Neutrophil (primary cell): Measurements from ENCODE around the gene RPL5.

Experiments used
- H3K27ac ChIP-seq: fragments of 200-600 bp; sonication (generic); 2 replicates; pipeline ENCODE4 v1.5.1; 2016; ENCODE audit warnings: mild to moderate bottlenecking, moderate library complexity
- H3K27me3 ChIP-seq: fragments of 200-600 bp; sonication (generic); 2 replicates; pipeline ENCODE4 v1.6.0; 2016; ENCODE audit warnings: mild to moderate bottlenecking
- H3K36me3 ChIP-seq: fragments of 200-600 bp; sonication (generic); 2 replicates; pipeline ENCODE4 v1.5.1; 2017
- H3K4me1 ChIP-seq, 2 experiments: fragments of 200-600 bp in 1 of 2; sonication (generic) in 1 of 2; 1 replicate in 1 of 2; 2 replicates in 1 of 2; pipeline versions ENCODE4 v1.5.1 to v1.6.1; 2013 to 2016; ENCODE audit warnings: low read depth in 1 of 2, low read length in 1 of 2, mild to moderate bottlenecking in 1 of 2, moderate library complexity in 1 of 2; ENCODE audit not compliant: control insufficient read depth in 1 of 2, insufficient read depth in 1 of 2
- H3K4me3 ChIP-seq, 2 experiments: fragments of 200-600 bp in 1 of 2; sonication (generic) in 1 of 2; 1 replicate in 1 of 2; 2 replicates in 1 of 2; pipeline ENCODE4 v1.5.1; 2013 to 2016; ENCODE audit warnings: low read depth in 1 of 2, low read length in 1 of 2, mild to moderate bottlenecking in 1 of 2, moderate library complexity in 1 of 2
- H3K9me3 ChIP-seq: fragments of 200-600 bp; sonication (generic); 2 replicates; pipeline ENCODE4 v1.5.1; 2016
- CTCF ChIP-seq: fragments of 200-600 bp; sonication (generic); IDR thresholded peaks from 2 replicates; pipeline ENCODE4 v1.5.1; 2016; ENCODE audit warnings: antibody characterized with exemption

RPL5 gene

GRCh38 chr1:92790081-92790480, 41.8 kb upstream of the RPL5 start:
- Histone ChIP-seq H3K27me3 (peaks cover 66% of the 10 kb centered on the region), H3K27ac (no peak overlapping the region), H3K4me3 (no peak overlapping the region), H3K9me3 (no peaks in the 10 kb centered on the region), H3K4me1 (peaks cover 14 to 15% of the 10 kb centered on the region in 2 experiments), H3K36me3 (no peaks in the 10 kb centered on the region)
- no peak for TF ChIP-seq CTCF

DNA sequence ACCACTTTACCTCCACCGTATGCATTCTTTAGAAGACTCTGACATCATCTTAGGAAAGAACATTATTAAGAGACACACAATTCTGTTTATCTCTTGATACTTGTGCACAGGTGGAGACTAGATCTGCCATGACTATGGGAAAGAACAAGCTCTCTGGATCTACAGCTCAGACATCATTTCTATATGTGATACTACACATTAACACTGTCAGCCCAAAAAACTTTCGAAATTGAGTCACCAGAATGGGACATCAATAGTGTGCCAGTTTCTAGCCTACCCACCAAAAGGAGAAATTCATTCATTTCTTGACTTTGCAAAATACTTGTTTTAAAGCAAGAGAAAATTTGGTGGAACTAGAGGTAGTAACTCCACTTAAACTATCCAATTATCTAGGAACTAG, 41.0 kb upstream of the RPL5 start:
- Histone ChIP-seq H3K4me1 (peaks cover 6 to 9% of the 10 kb centered on the region in 2 experiments), H3K27me3 (peaks cover 71% of the 10 kb centered on the region), H3K4me3 (no peak overlapping the region), H3K36me3 (no peaks in the 10 kb centered on the region), H3K27ac (no peak overlapping the region), H3K9me3 (no peaks in the 10 kb centered on the region)
- no peak for TF ChIP-seq CTCF

- Histone ChIP-seq H3K4me1 (peaks cover 0 to 2% of the 10 kb centered on the region in 2 experiments), H3K4me3 (no peak overlapping the region), H3K27me3 (peaks cover 69% of the 10 kb centered on the region), H3K9me3 (no peaks in the 10 kb centered on the region), H3K27ac (no peak overlapping the region), H3K36me3 (no peaks in the 10 kb centered on the region)
- TF ChIP-seq CTCF: no peak
Measured at GRCh38 chr1:92791487-92792066, 40.3 kb upstream of the RPL5 start.

DNA sequence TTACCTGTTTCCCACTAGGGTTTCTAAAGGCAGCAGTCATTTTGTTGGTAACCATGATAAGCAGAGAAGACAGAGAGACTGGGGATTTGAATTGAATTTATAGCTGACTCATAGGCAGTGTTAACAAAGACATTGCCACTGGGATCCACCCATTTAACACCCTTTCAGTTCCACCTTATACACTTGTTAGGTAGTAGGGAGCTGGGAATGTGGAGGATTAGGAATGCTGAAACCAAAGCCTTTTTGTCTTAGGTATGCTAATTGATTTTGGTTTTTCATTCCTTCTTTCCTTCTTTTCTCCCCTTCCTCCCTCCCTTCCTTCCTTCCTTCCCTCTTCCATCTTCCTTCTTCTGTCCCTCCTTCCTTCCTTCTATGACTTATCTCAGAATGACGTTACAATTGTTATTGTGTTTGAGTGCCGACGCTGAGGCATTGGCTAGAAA, 39.5 kb upstream of the RPL5 start:
- no peaks in the 10 kb centered on the region for H3K9me3 ChIP-seq
- H3K4me3 ChIP-seq: no peak overlapping the region
- no peak overlapping the region for H3K27ac ChIP-seq
- H3K4me1 ChIP-seq: no peaks in the 10 kb centered on the region
- H3K27me3 ChIP-seq: peaks cover 61% of the 10 kb centered on the region
- no peaks in the 10 kb centered on the region for H3K36me3 ChIP-seq
- TF ChIP-seq CTCF: no peak

GRCh38 chr1:92795166-92795565, 36.7 kb upstream of the RPL5 start:
- H3K27ac ChIP-seq: no peak overlapping the region
- no peak for TF ChIP-seq CTCF
- no peaks in the 10 kb centered on the region for H3K4me1 ChIP-seq

More at GRCh38 chr1:92795166-92795565, 36.7 kb upstream of the RPL5 start:
- H3K36me3 ChIP-seq: no peaks in the 10 kb centered on the region
- H3K4me3 ChIP-seq: no peak overlapping the region
- H3K9me3 ChIP-seq: no peaks in the 10 kb centered on the region
- peaks cover 53% of the 10 kb centered on the region for H3K27me3 ChIP-seq
